GM19463 (cell line): ENCODE data around the gene DEFB118.
"Not testable (repeated sequence)": the region's sequence is repeated elsewhere in the genome, so short reads cannot be mapped to it uniquely, and the experiment has no call there.

Experiments
- ATAC-seq: cut with Tn5 transposase; IDR thresholded peaks from one replicate; pipeline ENCODE4 v1.9.1; 2021; ENCODE audit warnings: mild to moderate bottlenecking, moderate library complexity; ENCODE audit not compliant: unreplicated experiment

DEFB118 gene, protein sequence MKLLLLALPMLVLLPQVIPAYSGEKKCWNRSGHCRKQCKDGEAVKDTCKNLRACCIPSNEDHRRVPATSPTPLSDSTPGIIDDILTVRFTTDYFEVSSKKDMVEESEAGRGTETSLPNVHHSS

DNA sequence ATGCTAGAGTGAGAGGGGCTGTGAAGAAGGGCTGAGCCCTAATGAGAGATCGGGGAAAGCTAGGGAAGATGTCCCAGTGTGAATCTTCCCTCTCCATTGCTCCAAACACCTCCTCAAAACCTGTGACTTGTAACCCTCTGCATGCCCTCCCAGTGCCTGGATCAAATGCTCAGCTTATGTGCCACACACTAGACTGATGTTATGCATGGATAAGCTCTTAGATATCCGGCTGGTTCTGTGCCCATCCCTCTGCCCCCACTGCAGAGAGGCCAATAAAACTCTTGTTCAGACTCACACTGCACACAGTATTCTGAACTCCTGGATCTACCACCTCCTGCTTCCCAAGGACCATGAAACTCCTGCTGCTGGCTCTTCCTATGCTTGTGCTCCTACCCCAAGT, at the start of gene DEFB118:
DEFB118 (plus strand) TSS at position 301 of the 400 bp plus-strand sequence; CDS start at position 351, 50 bp downstream.
- ATAC-seq: no peak

DNA sequence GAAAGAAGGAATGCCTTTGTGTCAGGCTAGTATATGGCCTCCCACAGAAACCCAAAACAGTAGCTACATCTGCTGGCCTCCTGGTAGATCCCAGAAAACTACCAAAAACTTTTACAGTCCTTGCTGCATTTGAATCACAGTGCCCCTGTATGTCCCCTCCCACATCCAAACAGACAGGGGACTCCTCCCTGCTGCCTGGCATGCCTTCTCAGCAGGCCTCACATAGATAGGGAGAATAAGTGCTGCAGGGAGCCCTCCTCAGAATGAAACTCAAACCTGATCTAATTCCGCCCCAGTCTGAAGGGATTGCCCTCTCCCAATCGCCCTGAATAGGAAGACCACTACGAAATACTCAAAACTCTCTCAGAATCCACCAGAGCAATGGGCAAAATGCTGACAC, 45.9 kb upstream of the DEFB118 start:
- ATAC-seq: no peak

GRCh38 chr20:31330893-31331292, 37.5 kb upstream of the DEFB118 start:
- ATAC-seq: no peak

DNA sequence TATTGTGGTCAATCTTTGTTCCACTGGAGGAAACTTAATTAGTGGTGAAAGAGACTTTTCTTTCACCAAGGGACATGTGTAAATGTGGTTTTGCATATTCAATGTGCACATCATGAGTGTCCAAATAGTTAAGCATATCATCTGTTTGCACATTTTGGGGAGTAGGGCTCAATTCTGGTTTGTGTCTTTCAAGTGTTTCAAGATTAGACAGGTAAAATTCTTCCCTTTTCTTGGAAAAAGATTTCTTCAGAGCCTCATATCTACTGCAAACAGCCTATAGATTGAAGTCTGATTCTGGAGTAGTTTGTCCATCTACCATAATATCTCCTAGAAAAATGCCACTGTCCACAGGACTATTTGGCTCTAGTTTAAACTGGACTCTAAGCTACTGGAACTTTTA, 26.9 kb upstream of the DEFB118 start:
- no peak for ATAC-seq

DNA sequence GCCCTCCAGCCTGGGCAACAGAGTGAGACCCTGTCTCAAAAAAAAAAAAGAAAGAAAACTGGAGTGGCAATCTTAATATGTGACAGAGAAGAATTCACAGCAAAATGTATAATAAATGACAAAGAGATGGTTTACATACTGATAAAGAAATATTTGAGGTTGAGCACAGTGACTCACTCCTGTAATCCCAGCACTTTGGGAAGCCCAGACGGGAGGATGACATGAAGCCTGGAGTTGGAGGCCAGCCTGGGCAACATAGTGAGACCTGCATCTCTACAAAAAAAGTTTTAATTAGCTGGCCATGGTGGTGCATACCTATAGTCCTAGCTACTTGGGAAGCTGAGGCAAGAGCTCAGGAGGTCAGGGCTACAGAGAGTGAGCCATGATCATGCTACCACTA, 12.4 kb upstream of the DEFB118 start:
- ATAC-seq: no peak

DNA sequence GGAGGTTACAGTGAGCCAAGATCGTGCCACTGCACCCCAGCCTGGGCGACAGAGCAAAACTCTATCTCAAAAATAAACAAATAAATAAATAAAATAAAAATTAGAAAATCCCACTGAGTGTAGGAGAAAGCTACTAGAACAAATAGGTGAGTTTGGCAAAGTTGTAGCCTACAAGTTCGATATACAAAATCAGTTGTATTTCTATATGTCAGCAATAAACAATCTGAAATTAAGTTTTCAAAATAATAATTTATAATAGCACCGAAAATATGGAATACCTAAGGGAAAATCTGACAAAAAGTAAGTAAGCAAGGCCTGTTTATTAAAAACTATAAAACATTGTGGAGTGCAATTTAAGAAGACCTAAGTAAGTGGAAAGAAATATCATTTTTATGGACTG, 5.1 kb upstream of the DEFB118 start:
- no peak for ATAC-seq

DNA sequence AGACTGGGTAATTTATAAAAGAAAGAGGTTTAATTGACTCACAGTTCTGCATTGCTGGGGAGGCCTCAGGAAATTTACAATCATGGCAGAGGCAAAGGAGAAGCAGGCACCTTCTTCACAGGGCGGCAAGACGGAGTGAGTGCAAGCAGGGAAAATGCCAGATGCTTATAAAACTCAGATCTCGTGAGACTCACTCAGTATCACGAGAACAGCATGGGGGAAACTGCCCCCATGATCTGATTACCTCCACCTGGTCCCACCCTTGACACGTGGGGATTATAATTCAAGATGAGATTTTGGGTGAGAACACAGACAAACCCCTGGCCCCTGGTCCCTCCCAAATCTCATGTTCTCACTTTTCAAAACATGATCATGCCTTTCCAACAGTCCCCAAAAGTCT, 4.1 kb upstream of the DEFB118 start:
- not testable (repeated sequence) for ATAC-seq

DNA sequence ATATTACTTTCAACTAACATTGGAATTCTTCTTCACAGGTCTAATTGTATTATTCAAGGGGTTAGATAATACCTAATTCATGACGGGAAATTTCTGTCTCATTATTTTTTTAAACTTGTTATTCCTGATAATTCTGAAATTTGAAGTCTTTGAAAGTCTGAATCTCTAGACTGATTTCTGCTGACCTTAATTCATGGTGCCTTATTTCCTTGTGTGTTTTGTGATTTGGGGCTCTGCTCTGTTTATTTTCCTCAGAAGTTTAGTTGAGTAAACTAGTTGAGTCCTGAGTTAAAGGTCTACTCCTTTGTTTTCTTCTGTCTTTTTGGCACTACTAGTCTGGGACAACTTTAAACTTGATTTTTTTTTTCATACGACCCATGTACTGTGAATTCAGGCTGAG, 5.9 kb downstream of the DEFB118 start:
- no peak for ATAC-seq

- ATAC-seq: no peak
Measured at GRCh38 chr20:31390490-31390889, 22.1 kb downstream of the DEFB118 start, which contains the start of gene DEFB119. TSS of gene DEFB119 (minus strand) at chr20:31390590. CDS start at chr20:31390483, 107 bp downstream.

DNA sequence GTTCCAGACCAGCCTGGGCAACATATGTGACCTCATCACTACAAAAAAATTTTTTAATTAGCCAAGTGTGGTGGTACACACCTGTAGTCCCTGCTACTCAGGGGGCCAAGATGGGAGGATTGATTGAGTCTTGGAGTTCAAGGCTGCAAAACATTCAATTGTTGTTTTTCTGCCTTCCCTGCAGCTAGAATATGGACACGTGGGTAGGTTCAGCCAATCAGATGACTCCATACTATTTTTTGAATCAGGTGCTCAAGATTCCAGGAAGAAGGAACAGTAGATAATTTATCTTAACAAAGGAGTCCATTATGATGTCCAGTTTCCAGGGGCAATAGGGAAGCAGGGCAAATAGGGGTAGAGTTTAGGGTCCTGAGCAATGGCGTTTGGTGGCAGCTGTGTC, 24.4 kb downstream of the DEFB118 start:
- no peak for ATAC-seq

DNA sequence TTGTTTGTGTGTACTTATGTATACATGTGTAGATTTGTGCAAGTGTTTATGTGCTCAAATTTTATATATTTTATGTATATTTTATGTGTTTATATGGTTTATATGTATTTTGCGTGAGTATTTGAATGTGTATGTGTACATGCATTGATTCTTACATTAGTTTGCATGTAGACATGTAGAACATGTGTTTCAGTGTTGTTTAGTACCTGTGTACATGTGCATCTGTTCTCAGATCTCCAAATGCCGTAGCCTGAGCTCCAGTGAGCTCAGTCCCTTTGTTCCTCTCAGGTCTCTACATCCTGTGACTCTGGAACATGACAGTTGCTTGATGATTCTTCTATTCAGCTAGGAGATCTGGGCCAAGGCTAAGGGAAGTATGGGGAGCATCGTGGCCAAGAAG, 26.5 kb downstream of the DEFB118 start:
- no peak for ATAC-seq

- ATAC-seq: no peak
Measured at GRCh38 chr20:31403886-31404285, 35.5 kb downstream of the DEFB118 start.

DNA sequence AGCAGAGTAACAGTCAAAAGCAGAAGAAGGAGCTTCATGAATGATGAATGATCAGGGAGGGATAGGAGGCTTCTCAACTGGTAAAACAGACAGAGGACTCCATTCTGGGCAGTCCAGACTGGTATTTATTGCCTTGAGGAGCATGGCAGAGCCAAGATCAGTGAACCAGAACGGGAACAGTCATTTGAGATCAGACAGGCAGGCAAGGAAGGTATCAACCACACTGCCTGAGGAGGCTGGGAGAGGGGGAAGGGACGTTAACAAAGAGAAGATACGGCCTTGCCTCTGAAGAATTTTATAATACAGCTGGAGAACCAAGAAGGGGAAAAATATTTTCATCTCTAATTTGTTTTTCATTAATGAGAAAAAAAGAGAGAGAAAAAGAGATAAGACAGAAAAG, 37.7 kb downstream of the DEFB118 start, which contains the start of gene DEFB121:
DEFB121 (minus strand) TSS at position 101 of the 400 bp plus-strand sequence; CDS start at position 38, 63 bp downstream.
- ATAC-seq: no peak

DNA sequence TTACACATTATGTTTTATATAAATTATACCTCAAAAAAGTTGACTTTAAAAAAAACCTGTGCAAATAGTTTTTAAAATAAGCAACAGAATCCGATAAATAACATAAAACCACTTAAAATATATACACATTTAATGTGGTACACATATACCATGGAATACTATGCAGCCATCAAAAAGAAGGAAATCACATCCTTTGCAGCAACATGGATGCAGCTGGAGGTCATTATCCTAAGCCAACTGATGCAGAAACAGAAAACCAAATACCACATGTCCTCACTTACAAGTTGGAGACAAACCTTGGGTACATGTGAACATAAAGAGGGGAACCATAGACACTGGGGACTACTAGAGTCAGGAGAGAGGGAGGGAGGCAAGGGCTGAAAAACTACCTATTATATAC, 41.6 kb downstream of the DEFB118 start:
- ATAC-seq: no peak

- ATAC-seq: no peak
Measured at GRCh38 chr20:31414381-31414780, 46.0 kb downstream of the DEFB118 start.

DNA sequence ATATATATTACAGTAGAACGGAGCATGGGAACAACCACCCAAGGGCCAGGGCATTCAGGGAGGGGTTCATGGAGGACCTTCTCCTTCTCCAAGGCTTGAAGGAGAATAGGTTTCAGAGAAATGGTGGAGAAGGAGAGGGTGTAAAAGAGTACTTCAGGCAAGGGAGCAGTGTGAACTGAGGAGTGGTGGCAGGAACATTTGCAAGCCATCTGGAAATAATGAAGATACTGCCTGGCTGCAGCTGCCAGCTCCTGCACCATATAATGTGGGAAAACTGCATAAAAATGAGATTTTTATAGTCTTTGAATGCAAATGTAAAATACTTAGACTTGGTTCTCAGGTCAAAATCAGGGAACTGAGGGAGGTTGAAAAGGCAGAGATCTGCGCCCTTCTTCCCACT, 47.3 kb downstream of the DEFB118 start:
- no peak for ATAC-seq

- no peak for ATAC-seq
Measured at GRCh38 chr20:31418307-31418706, 49.9 kb downstream of the DEFB118 start.
